NB4 (cell line): ENCODE measurements around the gene CXCL3.
"Not testable (repeated sequence)": the region's sequence is repeated elsewhere in the genome, so short reads cannot be mapped to it uniquely, and the experiment has no call there.

Experiments
- DNase-seq: peaks from one replicate; pipeline ENCODE4 v3.0.0; 2010; ENCODE audit warnings: low read depth
- H3K4me3 ChIP-seq: one replicate; pipeline ENCODE4 v1.5.1; 2011; ENCODE audit warnings: mild to moderate bottlenecking, low read depth, low read length, moderate library complexity
- CTCF ChIP-seq: IDR thresholded peaks from one replicate; pipeline ENCODE4 v1.5.1; 2012; ENCODE audit warnings: low read depth, low read length
- MAX ChIP-seq: IDR thresholded peaks from 2 replicates; pipeline ENCODE4 v1.6.1; 2011; ENCODE audit warnings: low read depth, low read length
- MYC ChIP-seq: IDR thresholded peaks from 2 replicates; pipeline ENCODE4 v1.6.1; 2011; ENCODE audit warnings: low read depth, low read length
- POLR2A ChIP-seq: IDR thresholded peaks from 2 replicates; pipeline ENCODE4 v1.6.1; 2011; ENCODE audit warnings: mild to moderate bottlenecking; ENCODE audit not compliant: insufficient read length; ENCODE audit errors: extremely low read depth

CXCL3 gene

GRCh38 chr4:74038425-74039314 is at the start of gene CXCL3:
TSS of gene CXCL3 (minus strand) at chr4:74038689. CDS start at chr4:74038611, 78 bp downstream.
- TF ChIP-seq CTCF, result no peak
- DNase-seq, result peak; percentile 54
- peak within 1 kb of the TSS; percentile 63 for H3K4me3 ChIP-seq

- H3K4me3 ChIP-seq, result no peak overlapping the region
- no peak for TF ChIP-seq CTCF
- no peak for DNase-seq
Measured at GRCh38 chr4:74087481-74087880, 49.0 kb upstream of the CXCL3 start.

- H3K4me3 ChIP-seq, result no peak overlapping the region
- no peak for DNase-seq
- TF ChIP-seq MYC, result no peak
- TF ChIP-seq CTCF, result no peak
- TF ChIP-seq MAX, result no peak
- no peak for TF ChIP-seq POLR2A
Measured at GRCh38 chr4:74085669-74086068, 47.2 kb upstream of the CXCL3 start.

GRCh38 chr4:74084984-74085383 is 46.5 kb upstream of the CXCL3 start:
- H3K4me3 ChIP-seq, result no peak overlapping the region
- TF ChIP-seq CTCF (no peak), MAX (no peak), POLR2A (no peak), MYC (no peak)
- no peak for DNase-seq

- TF ChIP-seq CTCF, result no peak
- no peak for TF ChIP-seq MAX
- no peak for TF ChIP-seq POLR2A
- no peak for TF ChIP-seq MYC
- no peak overlapping the region for H3K4me3 ChIP-seq
- DNase-seq, result no peak
Measured at GRCh38 chr4:74083546-74083945, 45.1 kb upstream of the CXCL3 start.

GRCh38 chr4:74081035-74081434 is 42.5 kb upstream of the CXCL3 start:
- DNase-seq, result no peak
- no peak overlapping the region for H3K4me3 ChIP-seq
- no peak for TF ChIP-seq CTCF
- TF ChIP-seq MYC, result no peak
- TF ChIP-seq POLR2A, result no peak
- no peak for TF ChIP-seq MAX

- DNase-seq, result not testable (repeated sequence)
Measured at GRCh38 chr4:74080351-74080750, 41.9 kb upstream of the CXCL3 start.

GRCh38 chr4:74079024-74079423 is 40.5 kb upstream of the CXCL3 start:
- peak; percentile 71 for DNase-seq
- H3K4me3 ChIP-seq, result not testable (repeated sequence)

More at GRCh38 chr4:74080351-74080750, 41.9 kb upstream of the CXCL3 start:
- not testable (repeated sequence) for H3K4me3 ChIP-seq
